Uterus (tissue), 2 donors: Measurements from ENCODE around the gene ADGRF1.

Experiments used
- POLR2A ChIP-seq, 2 donors: fragments of 450-650 bp; IDR thresholded peaks; one replicate each; pipeline ENCODE4 v1.6.1; 2016; ENCODE audit warnings: antibody characterized with exemption in 2 of 2, mild to moderate bottlenecking in 1 of 2, moderate library complexity in 1 of 2
- TF ChIP-seq, protein P1 (sequence below), 4 experiments: fragments of 200-600 bp in 2 of 4; fragments of 450-650 bp in 2 of 4; sonication (generic) in 2 of 4; IDR thresholded peaks; one replicate each; pipeline ENCODE4 v1.5.1; 2016 to 2019; ENCODE audit warnings: antibody characterized with exemption in 4 of 4, mild to moderate bottlenecking in 2 of 4, moderate library complexity in 1 of 4

GRCh38 chr6:46974786-46975185, 67.3 kb downstream of the ADGRF1 start:
- TF ChIP-seq POLR2A (IDR thresholded peaks at IDR 0.05) = no peak
- TF ChIP-seq, protein P1, sequence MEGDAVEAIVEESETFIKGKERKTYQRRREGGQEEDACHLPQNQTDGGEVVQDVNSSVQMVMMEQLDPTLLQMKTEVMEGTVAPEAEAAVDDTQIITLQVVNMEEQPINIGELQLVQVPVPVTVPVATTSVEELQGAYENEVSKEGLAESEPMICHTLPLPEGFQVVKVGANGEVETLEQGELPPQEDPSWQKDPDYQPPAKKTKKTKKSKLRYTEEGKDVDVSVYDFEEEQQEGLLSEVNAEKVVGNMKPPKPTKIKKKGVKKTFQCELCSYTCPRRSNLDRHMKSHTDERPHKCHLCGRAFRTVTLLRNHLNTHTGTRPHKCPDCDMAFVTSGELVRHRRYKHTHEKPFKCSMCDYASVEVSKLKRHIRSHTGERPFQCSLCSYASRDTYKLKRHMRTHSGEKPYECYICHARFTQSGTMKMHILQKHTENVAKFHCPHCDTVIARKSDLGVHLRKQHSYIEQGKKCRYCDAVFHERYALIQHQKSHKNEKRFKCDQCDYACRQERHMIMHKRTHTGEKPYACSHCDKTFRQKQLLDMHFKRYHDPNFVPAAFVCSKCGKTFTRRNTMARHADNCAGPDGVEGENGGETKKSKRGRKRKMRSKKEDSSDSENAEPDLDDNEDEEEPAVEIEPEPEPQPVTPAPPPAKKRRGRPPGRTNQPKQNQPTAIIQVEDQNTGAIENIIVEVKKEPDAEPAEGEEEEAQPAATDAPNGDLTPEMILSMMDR (IDR thresholded peaks at IDR 0.05) = no peak
